Left hindlimb (tissue), 1 donor: Measurements from ENCODE around the gene TRIOBP.

ENCODE experiments used
- DNase-seq: peaks from one replicate; pipeline ENCODE4 v3.0.0-alpha.2; 2018

TRIOBP gene, protein sequence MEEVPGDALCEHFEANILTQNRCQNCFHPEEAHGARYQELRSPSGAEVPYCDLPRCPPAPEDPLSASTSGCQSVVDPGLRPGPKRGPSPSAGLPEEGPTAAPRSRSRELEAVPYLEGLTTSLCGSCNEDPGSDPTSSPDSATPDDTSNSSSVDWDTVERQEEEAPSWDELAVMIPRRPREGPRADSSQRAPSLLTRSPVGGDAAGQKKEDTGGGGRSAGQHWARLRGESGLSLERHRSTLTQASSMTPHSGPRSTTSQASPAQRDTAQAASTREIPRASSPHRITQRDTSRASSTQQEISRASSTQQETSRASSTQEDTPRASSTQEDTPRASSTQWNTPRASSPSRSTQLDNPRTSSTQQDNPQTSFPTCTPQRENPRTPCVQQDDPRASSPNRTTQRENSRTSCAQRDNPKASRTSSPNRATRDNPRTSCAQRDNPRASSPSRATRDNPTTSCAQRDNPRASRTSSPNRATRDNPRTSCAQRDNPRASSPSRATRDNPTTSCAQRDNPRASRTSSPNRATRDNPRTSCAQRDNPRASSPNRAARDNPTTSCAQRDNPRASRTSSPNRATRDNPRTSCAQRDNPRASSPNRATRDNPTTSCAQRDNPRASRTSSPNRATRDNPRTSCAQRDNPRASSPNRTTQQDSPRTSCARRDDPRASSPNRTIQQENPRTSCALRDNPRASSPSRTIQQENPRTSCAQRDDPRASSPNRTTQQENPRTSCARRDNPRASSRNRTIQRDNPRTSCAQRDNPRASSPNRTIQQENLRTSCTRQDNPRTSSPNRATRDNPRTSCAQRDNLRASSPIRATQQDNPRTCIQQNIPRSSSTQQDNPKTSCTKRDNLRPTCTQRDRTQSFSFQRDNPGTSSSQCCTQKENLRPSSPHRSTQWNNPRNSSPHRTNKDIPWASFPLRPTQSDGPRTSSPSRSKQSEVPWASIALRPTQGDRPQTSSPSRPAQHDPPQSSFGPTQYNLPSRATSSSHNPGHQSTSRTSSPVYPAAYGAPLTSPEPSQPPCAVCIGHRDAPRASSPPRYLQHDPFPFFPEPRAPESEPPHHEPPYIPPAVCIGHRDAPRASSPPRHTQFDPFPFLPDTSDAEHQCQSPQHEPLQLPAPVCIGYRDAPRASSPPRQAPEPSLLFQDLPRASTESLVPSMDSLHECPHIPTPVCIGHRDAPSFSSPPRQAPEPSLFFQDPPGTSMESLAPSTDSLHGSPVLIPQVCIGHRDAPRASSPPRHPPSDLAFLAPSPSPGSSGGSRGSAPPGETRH (N-terminal part only)

GRCh38 chr22:37696657-37697537 is at the start of gene TRIOBP:
Gene TRIOBP, plus strand, starts transcription at chr22:37697048. Its CDS starts 4,318 bp downstream, at chr22:37701366.
- peak; percentile 96 for DNase-seq

DNA sequence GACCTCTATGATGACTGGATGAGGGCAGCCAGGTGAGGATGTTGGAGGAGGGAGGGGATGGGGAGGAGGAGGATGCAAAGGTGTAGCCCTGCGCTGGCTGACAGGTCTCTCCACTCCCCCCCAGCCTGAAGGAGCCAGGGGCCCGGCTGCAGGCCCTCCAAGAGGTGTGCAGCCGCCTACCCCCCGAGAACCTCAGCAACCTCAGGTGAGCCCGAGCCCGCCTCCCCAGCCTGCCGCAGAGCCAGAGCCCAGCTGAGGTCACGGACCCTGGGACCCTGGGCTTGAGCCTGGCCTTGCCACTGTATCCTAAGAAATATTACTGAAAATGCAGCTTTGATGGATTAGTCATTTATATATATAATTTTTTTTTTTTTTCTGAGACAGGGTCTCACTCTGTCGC is 49.5 kb upstream of the TRIOBP start:
- no peak for DNase-seq

- DNase-seq: no peak
Observed at GRCh38 chr22:37647928-37648327, 48.9 kb upstream of the TRIOBP start.

DNA sequence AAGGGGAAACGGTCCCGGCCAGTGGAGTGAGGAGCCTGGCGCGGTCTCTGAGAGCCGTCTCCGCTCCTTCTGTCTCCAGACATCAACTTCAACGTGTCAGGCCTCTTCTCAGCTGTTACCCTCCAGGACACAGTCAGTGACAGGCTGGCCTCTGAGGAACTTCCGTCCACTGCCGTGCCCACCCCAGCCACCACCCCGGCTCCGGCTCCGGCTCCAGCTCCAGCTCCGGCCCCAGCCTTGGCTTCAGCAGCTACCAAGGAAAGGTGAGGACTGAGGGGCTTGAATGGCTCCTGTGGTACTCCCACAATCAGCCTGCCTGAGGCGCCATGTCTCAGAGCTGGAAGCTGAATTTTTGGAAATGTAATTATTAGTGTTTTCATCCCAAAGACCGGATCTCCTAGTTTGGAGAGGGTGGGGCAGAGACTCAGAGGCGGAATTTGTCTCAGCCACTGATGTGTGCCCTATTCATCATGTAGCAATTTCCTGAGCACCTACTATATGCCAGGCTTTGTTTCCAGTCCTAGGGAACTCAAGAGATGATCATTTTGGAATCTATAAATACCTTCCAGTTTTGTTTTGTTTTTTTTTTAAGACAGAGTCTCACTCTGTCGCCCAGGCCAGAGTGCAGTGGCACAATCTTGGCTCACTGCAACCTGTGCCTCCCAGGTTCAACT is 46.2 kb upstream of the TRIOBP start:
- no peak for DNase-seq

GRCh38 chr22:37654563-37655251 is 42.1 kb upstream of the TRIOBP start:
- no peak for DNase-seq

- no peak for DNase-seq
Observed at GRCh38 chr22:37655252-37655563, 41.6 kb upstream of the TRIOBP start.

- DNase-seq: peak; percentile 12
Observed at GRCh38 chr22:37656583-37656982, 40.3 kb upstream of the TRIOBP start.

DNA sequence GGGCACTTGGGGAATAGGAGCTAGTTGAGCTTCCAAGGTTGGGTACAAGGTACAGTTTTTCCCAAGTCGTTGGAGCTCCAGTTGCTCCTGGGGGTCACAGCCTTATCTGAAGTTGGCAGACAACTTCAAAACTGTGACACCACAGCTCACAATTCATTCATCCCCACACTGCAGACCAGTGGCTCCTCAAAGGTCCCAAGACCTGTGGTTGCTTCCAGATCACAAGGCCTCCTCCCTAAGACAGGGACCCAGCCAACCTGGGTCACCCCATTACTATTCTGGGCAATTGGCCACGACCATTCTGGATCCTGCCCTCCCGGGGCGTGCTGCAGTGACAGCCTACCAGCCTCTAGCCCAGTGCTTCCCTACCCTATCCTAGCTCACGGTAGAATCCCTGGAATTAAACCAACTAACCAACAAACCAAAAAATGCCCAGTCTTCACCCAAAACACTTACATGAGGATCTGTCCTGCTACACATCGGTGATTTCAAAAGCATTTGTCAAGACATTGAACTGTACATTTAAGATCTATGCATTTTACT is 39.2 kb upstream of the TRIOBP start:
- DNase-seq: peak; percentile 27

GRCh38 chr22:37658133-37659065 is 38.4 kb upstream of the TRIOBP start, which contains the start of gene PDXP:
Gene PDXP, plus strand, starts transcription at chr22:37658723. Its CDS starts 60 bp downstream, at chr22:37658783.
- DNase-seq: peak; percentile 100

DNA sequence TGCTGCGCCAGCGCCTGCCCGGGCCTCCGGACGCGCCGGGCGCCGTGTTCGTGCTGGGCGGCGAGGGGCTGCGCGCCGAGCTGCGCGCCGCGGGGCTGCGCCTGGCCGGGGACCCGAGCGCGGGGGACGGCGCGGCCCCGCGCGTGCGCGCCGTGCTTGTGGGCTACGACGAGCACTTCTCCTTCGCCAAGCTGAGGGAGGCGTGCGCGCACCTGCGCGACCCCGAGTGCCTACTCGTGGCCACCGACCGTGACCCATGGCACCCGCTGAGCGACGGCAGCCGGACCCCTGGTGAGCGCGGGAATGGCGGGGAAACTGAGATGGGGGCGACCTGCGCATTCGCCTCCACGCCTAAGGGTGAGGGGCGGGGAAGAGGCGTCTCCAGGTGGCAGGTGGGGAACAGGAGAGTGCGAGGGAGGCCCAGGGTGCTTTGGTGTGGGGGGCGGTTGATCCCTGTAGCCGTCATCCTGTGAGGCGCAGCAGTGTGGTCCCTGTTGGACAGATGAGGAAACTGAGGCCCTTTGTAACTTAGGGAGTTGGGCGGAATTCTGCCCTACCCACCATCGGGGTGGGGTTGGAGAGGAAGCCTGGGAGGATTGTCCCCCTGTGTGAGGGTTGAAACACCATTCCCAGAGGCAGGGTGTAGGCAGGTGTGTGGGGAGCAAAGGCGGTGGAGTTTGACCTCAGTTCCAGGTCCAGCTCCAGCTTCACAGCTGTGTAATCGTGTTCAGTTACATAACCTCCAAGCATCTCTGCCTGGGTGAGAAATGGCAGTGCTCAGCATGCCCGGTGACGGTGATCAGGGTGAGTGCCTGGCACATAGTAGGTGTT is 37.6 kb upstream of the TRIOBP start:
- DNase-seq: no peak

GRCh38 chr22:37659897-37660708 is 36.7 kb upstream of the TRIOBP start:
- DNase-seq: no peak

DNA sequence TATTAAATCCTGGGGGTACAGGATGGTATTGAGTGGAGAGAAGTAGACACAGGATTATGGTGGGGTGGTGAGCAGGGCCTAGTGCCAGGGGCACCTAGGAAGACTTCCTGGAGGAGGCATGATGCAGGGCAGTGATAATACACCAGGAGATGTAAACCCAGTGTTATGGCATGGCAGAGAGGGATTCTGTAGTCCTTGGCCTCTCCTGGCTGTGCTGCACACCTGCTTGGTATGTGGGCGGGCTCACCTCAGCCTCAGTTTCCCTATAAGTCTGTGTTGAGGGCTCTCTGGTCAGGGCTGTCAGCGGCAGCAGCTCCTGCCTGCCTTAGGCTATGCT is 36.2 kb upstream of the TRIOBP start:
- no peak for DNase-seq

GRCh38 chr22:37661160-37661924 is 35.5 kb upstream of the TRIOBP start:
- DNase-seq: peak; percentile 71

DNA sequence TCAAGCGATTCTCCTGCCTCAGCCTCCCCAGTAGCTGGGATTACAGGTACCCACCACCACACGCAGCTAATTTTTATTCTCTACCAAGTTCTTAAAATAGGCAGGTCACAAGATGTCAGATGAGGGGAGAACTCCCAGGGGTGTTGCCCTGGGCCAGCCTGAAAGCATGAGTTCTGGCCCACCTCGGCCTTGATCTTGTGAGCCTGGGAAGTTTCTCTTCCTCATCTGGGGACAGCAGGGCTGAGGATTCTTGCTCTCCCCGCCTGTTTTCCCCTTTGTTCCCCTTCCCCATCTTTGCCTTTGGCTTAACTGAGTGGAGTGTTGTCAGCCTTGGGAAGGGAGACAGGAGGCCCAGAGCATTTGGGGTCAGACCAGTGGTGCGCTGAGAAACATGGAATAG is 34.8 kb upstream of the TRIOBP start:
- no peak for DNase-seq

GRCh38 chr22:37663521-37664140 is 33.2 kb upstream of the TRIOBP start:
- no peak for DNase-seq
